Calu3 (cell line): ENCODE data around the gene TGFBRAP1. TPM values are rescaled to one million over a fixed set of nuclear protein-coding genes. Genes with fewer than 3 reads are reported as not detected.

Source experiments
- BruUV-seq: library from RNA; stranded (reverse); fragments of 400-500 nt; replicated peaks from 2 replicates; lab custom pipeline; 2021; lab: Mats Ljungman, UMichigan
- CTCF ChIA-PET: fragments of 300-600 bp; sonication (Branson Sonifier 250); formaldehyde crosslinking; loops from one replicate; lab custom pipeline; 2022; ENCODE audit warnings: antibody characterized with exemption; lab: Charles Lee
- DNase-seq: peaks from one replicate; pipeline ENCODE4 v3.0.0; 2022
- H3K27ac Mint-ChIP-seq: one replicate; pipeline ENCODE4 v1.8.0; 2022; ENCODE audit warnings: mixed read lengths; ENCODE audit not compliant: unreplicated experiment
- H3K27me3 Mint-ChIP-seq: one replicate; pipeline ENCODE4 v1.8.0; 2022; ENCODE audit warnings: mixed read lengths; ENCODE audit not compliant: unreplicated experiment
- H3K36me3 Mint-ChIP-seq: one replicate; pipeline ENCODE4 v1.8.0; 2022; ENCODE audit warnings: mild to moderate bottlenecking, moderate library complexity, mixed read lengths; ENCODE audit not compliant: insufficient read depth, unreplicated experiment
- H3K4me1 Mint-ChIP-seq: one replicate; pipeline ENCODE4 v1.8.0; 2022; ENCODE audit warnings: mild to moderate bottlenecking, low read depth, mixed read lengths; ENCODE audit not compliant: unreplicated experiment
- H3K4me3 Mint-ChIP-seq: one replicate; pipeline ENCODE4 v1.8.0; 2022; ENCODE audit warnings: mild to moderate bottlenecking, low read depth, moderate library complexity, mixed read lengths; ENCODE audit not compliant: unreplicated experiment
- H3K9me3 Mint-ChIP-seq: one replicate; pipeline ENCODE4 v1.8.0; 2022; ENCODE audit warnings: low read depth, mixed read lengths; ENCODE audit not compliant: unreplicated experiment
- CTCF ChIP-seq: fragments of 200-600 bp; IDR thresholded peaks from one replicate; pipeline ENCODE4 v1.8.0; 2022; ENCODE audit warnings: antibody characterized with exemption; ENCODE audit not compliant: unreplicated experiment
- intact Hi-C: fragments of 100-400 bp; cut with micrococcal nuclease; formaldehyde crosslinking; loops from one replicate; pipeline ENCODE4 v1.10.0; 2022; ENCODE audit not compliant: unreplicated experiment
- total RNA-seq: library from RNA; stranded (reverse); gene quantifications from 2 replicates; pipeline ENCODE4 v1.2.3, GENCODE V29; 2022

The TGFBRAP1 gene
- total RNA-seq, 1 experiment from 2014 or later, result 24.3 TPM

DNA sequence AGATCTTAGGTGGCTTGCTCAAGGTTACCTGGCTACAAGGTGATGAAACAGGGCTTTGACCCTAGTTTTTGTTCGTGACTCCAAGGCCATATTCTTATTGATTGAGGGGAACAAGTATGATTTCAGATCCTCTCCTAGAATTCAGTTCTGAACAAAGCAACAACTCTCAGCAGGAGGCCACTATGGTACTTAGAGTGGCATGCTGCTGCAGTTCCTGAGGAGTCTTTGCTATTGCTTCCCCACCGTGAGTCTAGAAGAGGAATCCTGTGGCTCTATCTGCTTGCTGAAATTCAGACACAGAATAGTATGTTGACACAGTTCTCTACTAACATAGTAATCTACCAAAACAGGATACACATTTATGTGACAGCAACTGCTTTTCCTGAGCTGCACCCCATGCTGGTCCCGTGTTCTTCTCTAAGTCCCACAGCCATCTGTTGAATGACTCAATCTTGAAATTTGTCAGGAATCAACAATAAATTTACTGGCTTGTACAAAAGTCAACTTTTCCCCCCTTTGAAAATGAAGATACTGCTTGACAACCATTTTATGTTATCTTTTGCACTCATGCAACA is 4.1 kb downstream of the TGFBRAP1 start:
- Mint-ChIP-seq H3K27ac (no peak overlapping the region), H3K36me3 (peaks cover 21% of the 10 kb centered on the region), H3K9me3 (no peaks in the 10 kb centered on the region), H3K4me3 (no peak overlapping the region), H3K4me1 (peaks cover 39% of the 10 kb centered on the region), H3K27me3 (no peaks in the 10 kb centered on the region)
- TF ChIP-seq CTCF, result no peak
- DNase-seq, result no peak
- CTCF ChIA-PET, result no interaction called here
- no TSS peak for BruUV-seq
- intact Hi-C loops, result no loop called here

- Mint-ChIP-seq H3K36me3 (peaks cover 13% of the 10 kb centered on the region), H3K4me3 (no peak overlapping the region), H3K27me3 (no peaks in the 10 kb centered on the region), H3K27ac (no peak overlapping the region), H3K4me1 (peaks cover 47% of the 10 kb centered on the region), H3K9me3 (no peaks in the 10 kb centered on the region)
- no TSS peak for BruUV-seq
- DNase-seq, result no peak
- intact Hi-C loops, result no loop called here
- CTCF ChIA-PET, result no interaction called here
- no peak for TF ChIP-seq CTCF
These were observed 4.8 kb downstream of the TGFBRAP1 start for GRCh38 chr2:105324732-105325131.

DNA sequence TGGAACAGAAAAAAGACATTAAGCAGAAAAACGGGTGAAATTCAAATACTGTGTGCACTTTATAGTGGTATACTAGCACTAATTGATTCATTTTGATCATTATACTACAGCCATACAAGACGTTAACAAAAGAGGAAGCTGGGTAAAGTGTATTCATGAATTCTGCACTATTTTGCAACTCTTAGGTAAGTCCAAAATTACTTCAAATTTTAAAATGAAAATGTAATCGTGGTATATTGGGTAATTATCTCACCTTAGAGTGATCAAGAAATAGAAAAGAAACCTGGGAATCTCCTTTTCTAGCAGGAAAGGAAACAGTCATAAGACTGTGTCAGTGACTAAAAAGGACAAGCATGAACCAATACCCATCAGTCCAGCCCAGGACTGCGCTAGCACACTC is 5.4 kb downstream of the TGFBRAP1 start:
- intact Hi-C loops, result no loop called here
- DNase-seq, result no peak
- Mint-ChIP-seq H3K36me3 (peaks cover 10% of the 10 kb centered on the region), H3K4me1 (peaks cover 46% of the 10 kb centered on the region), H3K27ac (no peak overlapping the region), H3K4me3 (no peak overlapping the region), H3K9me3 (no peaks in the 10 kb centered on the region), H3K27me3 (no peaks in the 10 kb centered on the region)
- no TSS peak for BruUV-seq
- CTCF ChIA-PET, result no interaction called here
- no peak for TF ChIP-seq CTCF

DNA sequence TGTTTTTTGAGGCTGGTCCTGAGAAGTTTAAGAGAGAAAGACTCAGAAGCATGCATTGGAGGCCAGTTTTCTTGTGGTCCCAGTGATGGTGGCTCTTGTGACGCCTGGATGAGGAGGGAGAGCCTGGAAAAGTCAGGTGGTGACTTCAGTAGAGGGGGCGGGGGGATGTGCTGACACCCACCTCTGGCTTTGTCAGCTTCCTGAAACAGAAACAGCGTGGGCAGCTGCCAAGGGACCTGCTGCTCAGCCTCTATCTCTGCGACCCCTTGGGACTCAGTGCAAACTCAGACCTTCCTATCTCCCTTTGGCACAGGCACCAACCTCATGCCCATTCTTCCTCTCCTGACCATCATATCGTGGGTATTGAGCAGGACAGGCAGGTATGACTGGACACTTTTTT is 6.4 kb downstream of the TGFBRAP1 start:
- DNase-seq, result no peak
- Mint-ChIP-seq H3K27ac (no peak overlapping the region), H3K4me3 (no peak overlapping the region), H3K4me1 (peaks cover 36% of the 10 kb centered on the region), H3K27me3 (no peaks in the 10 kb centered on the region), H3K9me3 (no peaks in the 10 kb centered on the region), H3K36me3 (peaks cover under 1% of the 10 kb centered on the region)
- BruUV-seq, result no TSS peak
- CTCF ChIA-PET, result no interaction called here
- TF ChIP-seq CTCF, result no peak
- intact Hi-C loops, result no loop called here
